ENCODE data around the gene MRPL40. TPM values are rescaled to one million over a fixed set of nuclear protein-coding genes. Genes with fewer than 3 reads are reported as not detected.

Gene MRPL40
- total and polyA plus RNA-seq, 2 of the 13 experiments (the other 11 are each of a cell fraction or from before 2014, with no cell fraction given), result 42.7 to 79.7 TPM

GRCh38 chr22:19432133-19432851 is at the start of gene MRPL40 (continued):
- TF ChIP-seq ZNF747 (CRISPR knock-in tag; IDR thresholded peaks at IDR 0.05; ENCODE audit: borderline replicate concordance) (peak; percentile 97), CEBPZ (IDR thresholded peaks at IDR 0.05; ENCODE audit: low read length) (no peak), BHLHE40 (IDR thresholded peaks at IDR 0.05; ENCODE audit: low read length) (no peak; the same call in 1 of the 2 replicates), NR2F2 (IDR thresholded peaks at IDR 0.05; ENCODE audit: borderline replicate concordance, low read depth) (peak; percentile 27; the same call in 1 of the 2 replicates), ARID2 (CRISPR knock-in tag; IDR thresholded peaks at IDR 0.05; ENCODE audit: borderline replicate concordance) (peak; percentile 97), ZNF281 (CRISPR knock-in tag; IDR thresholded peaks at IDR 0.05; ENCODE audit: borderline replicate concordance) (peak; percentile 76), NFKB2 (CRISPR knock-in tag; IDR thresholded peaks at IDR 0.05; ENCODE audit: borderline replicate concordance) (peak; percentile 88), GABPA (IDR thresholded peaks at IDR 0.05; ENCODE audit: low read depth, low read length) (peak; percentile 100), GABPA (CRISPR knock-in tag; IDR thresholded peaks at IDR 0.05; ENCODE audit: low read depth) (peak; percentile 89), ZZZ3 (CRISPR knock-in tag; IDR thresholded peaks at IDR 0.05; ENCODE audit: borderline replicate concordance) (peak; percentile 91; the same call in 1 of the 2 replicates), ZNF441 (CRISPR knock-in tag; IDR thresholded peaks at IDR 0.05; ENCODE audit: borderline replicate concordance) (0 out of 2 replicates have a peak, but pooled peaks have one; percentile 49), GPBP1L1 (CRISPR knock-in tag; IDR thresholded peaks at IDR 0.05) (no peak), SOX5 (CRISPR knock-in tag; IDR thresholded peaks at IDR 0.05; ENCODE audit: borderline replicate concordance) (peak; percentile 73), BRF2 (CRISPR knock-in tag; IDR thresholded peaks at IDR 0.05) (peak; percentile 95), RXRA (CRISPR knock-in tag; IDR thresholded peaks at IDR 0.05) (peak; percentile 93), ELK4 (CRISPR knock-in tag; IDR thresholded peaks at IDR 0.05; ENCODE audit: borderline replicate concordance) (peak; percentile 43; the same call in 1 of the 2 replicates), GTF3A (CRISPR knock-in tag; conservative IDR thresholded peaks at IDR 0.05) (0 out of 2 replicates have a peak, but pooled peaks have one; percentile 17), KLF11 (CRISPR knock-in tag; IDR thresholded peaks at IDR 0.05) (no peak)
- TF ChIP-seq, protein P1, sequence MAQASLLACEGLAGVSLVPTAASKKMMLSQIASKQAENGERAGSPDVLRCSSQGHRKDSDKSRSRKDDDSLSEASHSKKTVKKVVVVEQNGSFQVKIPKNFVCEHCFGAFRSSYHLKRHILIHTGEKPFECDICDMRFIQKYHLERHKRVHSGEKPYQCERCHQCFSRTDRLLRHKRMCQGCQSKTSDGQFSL (CRISPR knock-in tag; IDR thresholded peaks at IDR 0.05), result peak; percentile 88
